Measurements from ENCODE around the gene MIA. TPM values are rescaled to one million over a fixed set of nuclear protein-coding genes. Genes with fewer than 3 reads are reported as not detected.

Gene MIA
- total RNA-seq, 1 experiment from 2014 or later = not detected

GRCh38 chr19:40781140-40781539, 5.8 kb downstream of the MIA start:
- no CpG with 5 or more reads among the region's 7 CpGs for WGBS (ENCODE audit: extremely low coverage, insufficient read length, low lambda C conversion rate)
- Histone ChIP-seq H3K23me2 (ENCODE audit: insufficient read length, low read depth, low read length, poor library complexity, severe bottlenecking) (peaks cover 4% of the 10 kb centered on the region), H3K9ac (ENCODE audit: extremely low read depth, insufficient read length, low read length) (no peak overlapping the region), H3T11ph (ENCODE audit: low read length) (no peak overlapping the region), H3K4me1 (ENCODE audit: insufficient read depth, low read length) (0 out of 2 replicates have a peak, but pooled peaks cover 2% of the 10 kb centered on the region), H2BK20ac (ENCODE audit: low read depth, low read length, poor library complexity, severe bottlenecking) (no peak overlapping the region), H3K9me3 (ENCODE audit: control insufficient read depth, low read depth, low read length) (no peaks in the 10 kb centered on the region), H2BK5ac (ENCODE audit: insufficient read length, low read length) (no peak overlapping the region), H2BK15ac (ENCODE audit: low read depth, low read length) (no peak overlapping the region), H3K14ac (ENCODE audit: insufficient read depth, low read length) (no peak overlapping the region), H4K20me1 (ENCODE audit: control insufficient read depth, insufficient read depth, insufficient read length) (no peaks in the 10 kb centered on the region), H3K18ac (ENCODE audit: insufficient read length, low read depth, low read length) (no peak overlapping the region), H2AFZ (ENCODE audit: low read length) (no peak overlapping the region), H3K56ac (ENCODE audit: insufficient read length, low read depth, low read length) (no peak overlapping the region), H4K8ac (replicated peaks; ENCODE audit: insufficient read length, low read depth, low read length) (no peak overlapping the region), H3K79me2 (ENCODE audit: insufficient read depth, low read length) (no peaks in the 10 kb centered on the region), H3K4ac (ENCODE audit: low read depth, low read length) (no peak overlapping the region), H2AK5ac (ENCODE audit: insufficient read length, low read length) (no peak overlapping the region), H3K27me3 (ENCODE audit: insufficient read depth, low read length) (no peaks in the 10 kb centered on the region), H3K27ac (ENCODE audit: insufficient read length, low read depth, low read length) (no peak overlapping the region), H4K91ac (ENCODE audit: insufficient read length, low read depth, low read length) (no peak overlapping the region), H4K5ac (ENCODE audit: insufficient read length, low read depth, low read length) (no peak overlapping the region), H3K79me1 (ENCODE audit: insufficient read depth, low read depth, low read length, poor library complexity, severe bottlenecking) (no peaks in the 10 kb centered on the region), H3K23ac (ENCODE audit: insufficient read length, low read depth, low read length) (no peak overlapping the region), H2BK120ac (ENCODE audit: low read depth, low read length, poor library complexity, severe bottlenecking) (no peak overlapping the region), H3K4me2 (ENCODE audit: insufficient read depth, insufficient read length, low read length) (no peak overlapping the region), H2BK12ac (ENCODE audit: insufficient read length, low read depth, low read length) (no peak overlapping the region)
- H3K27me3 Mint-ChIP-seq (ENCODE audit: low read depth) = no peaks in the 10 kb centered on the region
- no peak overlapping the region for H3K4me3 Mint-ChIP-seq
- H3K36me3 Mint-ChIP-seq (ENCODE audit: insufficient read depth in 1 of 3, low read depth in 3 of 3) = peaks cover 2 to 9% (median 6%) of the 10 kb centered on the region in 3 experiments; a peak in 5 of 7 replicates
- TF ChIP-seq, protein P1, sequence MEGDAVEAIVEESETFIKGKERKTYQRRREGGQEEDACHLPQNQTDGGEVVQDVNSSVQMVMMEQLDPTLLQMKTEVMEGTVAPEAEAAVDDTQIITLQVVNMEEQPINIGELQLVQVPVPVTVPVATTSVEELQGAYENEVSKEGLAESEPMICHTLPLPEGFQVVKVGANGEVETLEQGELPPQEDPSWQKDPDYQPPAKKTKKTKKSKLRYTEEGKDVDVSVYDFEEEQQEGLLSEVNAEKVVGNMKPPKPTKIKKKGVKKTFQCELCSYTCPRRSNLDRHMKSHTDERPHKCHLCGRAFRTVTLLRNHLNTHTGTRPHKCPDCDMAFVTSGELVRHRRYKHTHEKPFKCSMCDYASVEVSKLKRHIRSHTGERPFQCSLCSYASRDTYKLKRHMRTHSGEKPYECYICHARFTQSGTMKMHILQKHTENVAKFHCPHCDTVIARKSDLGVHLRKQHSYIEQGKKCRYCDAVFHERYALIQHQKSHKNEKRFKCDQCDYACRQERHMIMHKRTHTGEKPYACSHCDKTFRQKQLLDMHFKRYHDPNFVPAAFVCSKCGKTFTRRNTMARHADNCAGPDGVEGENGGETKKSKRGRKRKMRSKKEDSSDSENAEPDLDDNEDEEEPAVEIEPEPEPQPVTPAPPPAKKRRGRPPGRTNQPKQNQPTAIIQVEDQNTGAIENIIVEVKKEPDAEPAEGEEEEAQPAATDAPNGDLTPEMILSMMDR (conservative IDR thresholded peaks at IDR 0.05) = no peak
- H3K9me3 Mint-ChIP-seq = no peaks in the 10 kb centered on the region
- peaks cover 20 to 25% of the 10 kb centered on the region in 2 experiments for H3K4me1 Mint-ChIP-seq
- DNase-seq = no peak
- H3K27ac Mint-ChIP-seq = peak overlapping the region in 2 of 3 experiments; percentile 50 to 72; a peak in 3 of 7 replicates
